ENCODE data around the gene NKG7.

- TF ChIP-seq, protein P1, sequence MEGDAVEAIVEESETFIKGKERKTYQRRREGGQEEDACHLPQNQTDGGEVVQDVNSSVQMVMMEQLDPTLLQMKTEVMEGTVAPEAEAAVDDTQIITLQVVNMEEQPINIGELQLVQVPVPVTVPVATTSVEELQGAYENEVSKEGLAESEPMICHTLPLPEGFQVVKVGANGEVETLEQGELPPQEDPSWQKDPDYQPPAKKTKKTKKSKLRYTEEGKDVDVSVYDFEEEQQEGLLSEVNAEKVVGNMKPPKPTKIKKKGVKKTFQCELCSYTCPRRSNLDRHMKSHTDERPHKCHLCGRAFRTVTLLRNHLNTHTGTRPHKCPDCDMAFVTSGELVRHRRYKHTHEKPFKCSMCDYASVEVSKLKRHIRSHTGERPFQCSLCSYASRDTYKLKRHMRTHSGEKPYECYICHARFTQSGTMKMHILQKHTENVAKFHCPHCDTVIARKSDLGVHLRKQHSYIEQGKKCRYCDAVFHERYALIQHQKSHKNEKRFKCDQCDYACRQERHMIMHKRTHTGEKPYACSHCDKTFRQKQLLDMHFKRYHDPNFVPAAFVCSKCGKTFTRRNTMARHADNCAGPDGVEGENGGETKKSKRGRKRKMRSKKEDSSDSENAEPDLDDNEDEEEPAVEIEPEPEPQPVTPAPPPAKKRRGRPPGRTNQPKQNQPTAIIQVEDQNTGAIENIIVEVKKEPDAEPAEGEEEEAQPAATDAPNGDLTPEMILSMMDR (IDR thresholded peaks at IDR 0.05): no peak
- no peak for TF ChIP-seq POLR2A (IDR thresholded peaks at IDR 0.05)
Measured at GRCh38 chr19:51382004-51382403, 9.6 kb upstream of the NKG7 start.
